Activated CD4-positive, CD25-positive, alpha-beta regulatory T cell treated with anti-CD3 and anti-CD28 coated beads, Interleukin-2, amount 50 U/mL, for 72 hours (primary cell): ENCODE measurements around the gene RRAS2.

ENCODE experiments used
- DNase-seq: peaks from one replicate; pipeline ENCODE4 v3.0.0; 2021

RRAS2 gene

DNA sequence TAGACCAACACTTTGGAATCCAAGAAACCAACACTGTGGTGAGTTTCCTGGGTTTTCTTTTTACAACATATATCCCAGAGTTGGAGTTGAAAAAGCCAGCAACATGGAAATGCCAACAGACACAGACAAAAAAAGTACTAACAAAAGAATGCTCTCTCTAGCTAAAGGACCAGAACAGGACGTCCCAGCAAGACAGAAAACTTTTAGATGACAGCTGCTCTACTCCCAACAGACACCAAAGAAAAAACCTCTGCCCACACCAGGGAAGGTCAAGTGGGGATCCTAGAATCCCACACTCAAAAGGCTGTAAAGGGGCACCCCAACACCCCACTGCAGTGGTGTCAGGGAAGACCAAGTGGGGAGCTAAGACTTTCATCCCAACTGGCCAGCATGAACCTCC is 23.3 kb downstream of the RRAS2 start:
- no peak for DNase-seq

DNA sequence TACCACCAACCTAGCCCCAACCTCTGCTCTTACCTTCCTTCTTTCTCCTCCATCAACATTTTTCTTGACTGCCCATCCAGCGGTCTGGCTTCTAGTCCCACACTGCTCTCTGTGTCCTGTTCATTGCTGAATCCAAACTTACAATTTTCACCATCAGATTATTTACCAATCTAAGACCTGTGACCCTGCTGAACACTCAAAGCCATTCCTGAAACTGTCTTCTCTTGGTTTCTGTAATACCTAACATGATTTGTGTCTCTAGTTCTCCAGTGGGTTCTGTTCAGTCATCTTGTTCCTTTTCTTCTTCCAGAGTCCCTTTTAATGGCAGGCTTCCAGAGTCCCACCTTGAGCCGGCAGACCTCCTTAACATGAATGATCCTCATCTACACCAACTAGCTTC is 24.1 kb downstream of the RRAS2 start:
- DNase-seq: no peak

DNA sequence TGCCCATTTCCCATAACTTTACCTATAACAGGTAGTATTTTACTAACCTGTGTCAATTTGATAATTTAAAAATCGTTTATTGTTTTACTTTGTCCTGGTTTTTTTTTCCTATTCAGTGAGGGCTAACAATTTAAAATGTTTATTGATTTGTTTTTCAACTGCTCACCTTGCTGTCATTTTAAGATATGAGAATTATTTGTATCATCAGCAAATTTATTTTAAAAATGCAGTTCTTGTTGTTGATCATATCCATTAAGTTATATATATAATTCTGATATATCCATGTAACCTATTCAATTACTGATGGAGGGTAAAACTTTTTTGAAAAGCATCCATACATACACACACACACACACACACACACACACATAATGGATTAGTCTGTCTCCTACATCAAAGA is 24.8 kb downstream of the RRAS2 start:
- no peak for DNase-seq

- DNase-seq: no peak
Observed at GRCh38 chr11:14331476-14332136, 27.4 kb downstream of the RRAS2 start.

DNA sequence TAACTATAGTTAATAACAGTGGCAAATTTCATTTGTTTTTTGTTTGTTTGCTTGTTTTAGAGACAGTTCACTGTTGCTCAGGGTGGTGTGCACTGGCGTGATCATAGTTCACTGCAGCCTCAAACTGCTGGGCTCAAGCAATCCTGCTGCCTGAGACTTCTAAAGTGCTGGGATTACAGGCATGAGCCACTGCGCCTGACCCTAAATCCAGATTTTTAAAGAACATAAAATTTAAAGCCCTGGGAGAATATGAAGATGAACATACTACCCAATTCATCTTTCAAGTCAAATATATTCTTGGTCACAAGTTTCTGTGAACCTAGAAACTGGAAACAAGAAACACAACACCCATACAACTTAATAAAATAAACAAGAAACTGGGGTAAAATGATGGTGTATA is 28.1 kb downstream of the RRAS2 start:
- no peak for DNase-seq

- no peak for DNase-seq
Observed at GRCh38 chr11:14329702-14330101, 29.3 kb downstream of the RRAS2 start.

GRCh38 chr11:14327116-14327515 is 31.9 kb downstream of the RRAS2 start:
- DNase-seq: no peak

- DNase-seq: no peak
Observed at GRCh38 chr11:14323118-14323676, 35.8 kb downstream of the RRAS2 start.

DNA sequence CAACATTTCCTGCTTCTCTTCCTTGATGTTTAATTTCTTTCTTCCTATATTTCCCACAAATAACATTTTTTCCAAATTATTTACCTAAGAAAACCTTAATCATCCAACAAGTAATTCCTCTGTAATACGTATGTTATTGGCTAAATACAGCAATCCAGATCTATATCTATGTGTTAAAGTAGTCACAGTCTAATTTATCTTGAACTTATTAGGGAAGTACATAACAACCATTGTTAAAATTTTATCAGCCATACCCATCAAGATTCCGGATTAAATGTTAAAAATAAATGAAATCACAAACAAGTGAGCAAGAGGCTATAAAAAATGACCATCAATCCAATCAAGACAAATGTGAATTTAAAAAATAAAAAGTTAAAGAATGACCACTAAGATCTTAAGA is 36.5 kb downstream of the RRAS2 start:
- no peak for DNase-seq

GRCh38 chr11:14320020-14320419 is 39.0 kb downstream of the RRAS2 start:
- DNase-seq: no peak

DNA sequence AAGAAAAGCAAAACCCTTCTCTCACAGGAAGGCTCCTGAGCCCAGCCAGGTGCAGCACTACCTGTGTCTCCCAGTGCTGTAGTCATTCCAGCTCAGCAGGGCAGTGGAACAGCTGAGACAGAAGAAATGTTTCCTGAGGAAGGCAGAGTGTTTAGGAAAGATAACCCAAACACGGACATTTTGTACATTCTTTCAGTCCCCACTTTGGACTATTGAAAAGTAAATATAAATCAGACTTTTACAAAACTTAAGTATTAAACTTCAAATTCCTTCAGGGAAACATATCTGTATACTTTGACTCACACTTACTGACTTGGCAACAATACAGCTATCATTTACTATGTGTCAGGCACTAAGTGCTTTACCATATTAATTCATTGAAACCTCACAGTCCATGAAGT is 40.4 kb downstream of the RRAS2 start:
- DNase-seq: no peak

DNA sequence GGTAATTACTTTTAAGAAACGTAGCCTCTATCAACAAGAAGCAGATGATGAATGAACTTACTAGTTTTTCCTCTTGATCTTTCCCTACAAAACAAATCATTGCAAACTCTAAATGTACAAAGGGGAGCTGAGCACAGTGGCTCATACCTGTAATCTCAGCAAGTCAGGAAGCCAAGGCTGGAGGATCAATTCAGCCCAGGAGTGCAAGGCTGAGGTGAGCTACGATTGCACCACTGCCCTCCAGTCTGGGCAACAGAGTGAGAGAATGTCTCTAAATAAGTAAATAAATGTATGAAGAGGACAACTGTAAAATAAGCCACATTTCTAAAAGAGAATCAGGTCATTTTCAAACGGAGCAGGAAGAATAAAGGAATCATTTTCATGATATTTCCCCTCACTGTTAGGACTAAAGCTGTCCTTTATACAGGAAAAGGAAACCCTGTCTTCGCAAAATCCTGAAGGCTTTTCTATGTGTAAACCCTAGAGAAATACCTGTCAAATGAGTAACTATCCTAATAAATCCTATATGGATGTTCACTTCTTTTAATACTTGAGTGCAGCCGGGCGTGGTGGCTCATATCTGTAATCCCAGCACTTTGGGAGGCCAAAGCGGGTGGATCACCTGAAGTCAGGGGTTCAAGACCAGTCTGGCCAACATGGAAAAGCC is 41.2 kb downstream of the RRAS2 start:
- DNase-seq: no peak

GRCh38 chr11:14315130-14315529 is 43.9 kb downstream of the RRAS2 start:
- no peak for DNase-seq

- DNase-seq: no peak
Observed at GRCh38 chr11:14314127-14314526, 44.9 kb downstream of the RRAS2 start.

DNA sequence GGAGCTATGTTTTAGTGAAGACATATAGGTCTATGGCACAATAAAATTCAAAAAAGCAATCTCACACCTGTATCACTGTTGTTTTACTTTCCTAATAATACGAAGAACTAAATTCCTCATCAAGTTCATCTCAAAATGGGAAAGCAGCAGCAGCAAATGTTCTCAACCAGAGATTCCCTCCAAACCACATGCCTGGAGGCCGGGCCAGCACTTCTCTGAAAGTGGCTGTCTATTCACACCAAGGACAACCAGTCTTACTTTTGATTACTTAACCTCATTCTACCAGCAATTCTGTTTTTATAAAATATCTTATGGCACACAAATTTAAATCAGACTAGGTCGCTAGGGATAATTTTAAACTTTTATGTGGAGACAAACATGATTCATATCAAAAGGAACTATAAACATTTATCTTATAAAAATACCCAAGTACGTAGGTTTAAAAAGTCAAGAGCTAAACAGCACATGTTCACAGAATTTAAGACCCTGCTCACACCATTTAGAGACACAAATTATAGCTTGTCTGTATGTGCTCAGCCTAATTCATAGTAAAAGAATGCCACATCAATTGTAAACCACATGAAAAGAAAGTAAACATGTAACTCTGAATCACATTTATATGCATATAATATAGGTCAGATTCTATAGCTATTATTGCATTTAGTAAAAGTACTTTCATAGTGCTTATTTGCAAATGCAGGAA is 46.1 kb downstream of the RRAS2 start:
- DNase-seq: no peak

DNA sequence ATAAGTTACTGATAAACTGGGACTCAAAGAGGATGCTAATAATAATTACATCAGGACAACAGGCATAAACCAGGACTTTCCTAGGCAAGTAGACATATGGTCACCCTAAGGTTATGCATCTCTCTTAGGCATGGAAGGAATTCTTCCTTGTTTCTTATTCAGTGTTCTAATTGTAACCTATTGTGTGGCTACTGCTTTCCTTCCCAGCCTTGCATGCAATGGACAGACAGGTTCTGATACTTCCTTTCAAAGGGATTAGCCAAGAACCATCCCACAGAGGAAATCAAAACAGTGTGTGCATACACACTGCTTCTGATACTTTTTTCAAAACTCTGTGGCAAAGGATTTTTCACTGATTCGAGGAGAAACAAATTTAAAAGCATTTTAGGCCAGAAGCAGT is 48.3 kb downstream of the RRAS2 start:
- DNase-seq: no peak

GRCh38 chr11:14309425-14310192 is 49.4 kb downstream of the RRAS2 start:
- DNase-seq: no peak

- DNase-seq: no peak
Observed at GRCh38 chr11:14308897-14309387, 50.0 kb downstream of the RRAS2 start.

DNA sequence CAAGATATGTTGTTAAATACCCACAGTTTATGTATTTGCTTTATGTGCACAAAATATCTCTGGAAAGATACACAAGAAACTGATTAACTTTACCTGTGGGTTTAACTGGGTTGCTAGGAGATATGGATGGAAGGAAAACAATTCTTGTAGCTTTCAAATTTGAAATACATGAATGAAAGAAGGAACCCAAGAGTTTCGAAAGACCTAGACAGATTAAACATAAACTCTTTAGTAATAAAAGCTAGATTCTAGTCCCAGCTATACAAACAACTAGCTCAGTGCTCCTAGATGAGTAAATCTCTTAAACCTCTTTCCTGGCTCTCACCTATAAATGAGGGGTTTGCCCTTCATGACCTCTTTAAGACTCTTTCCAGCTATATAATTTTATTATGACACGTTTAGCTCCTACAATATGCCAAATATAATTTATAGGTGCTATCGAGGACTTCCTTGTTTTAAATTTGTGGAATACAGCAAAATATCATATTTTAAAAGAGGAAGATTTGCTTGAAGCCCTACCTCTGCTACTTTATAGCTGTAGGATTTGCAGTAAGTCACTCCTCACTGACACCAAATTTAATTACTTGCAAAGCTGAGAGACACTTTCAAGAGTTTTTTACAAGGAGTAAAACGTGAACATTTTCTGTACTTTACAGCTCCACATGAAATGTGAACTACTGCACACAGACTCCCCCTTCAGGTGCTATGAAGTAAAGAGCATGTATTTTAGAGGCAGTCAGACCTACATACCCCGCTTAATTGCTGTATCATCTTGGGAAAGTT is 50.7 kb downstream of the RRAS2 start:
- no peak for DNase-seq

GRCh38 chr11:14306481-14306880 is 52.5 kb downstream of the RRAS2 start:
- DNase-seq: no peak

- DNase-seq: no peak
Observed at GRCh38 chr11:14305649-14306048, 53.3 kb downstream of the RRAS2 start.

DNA sequence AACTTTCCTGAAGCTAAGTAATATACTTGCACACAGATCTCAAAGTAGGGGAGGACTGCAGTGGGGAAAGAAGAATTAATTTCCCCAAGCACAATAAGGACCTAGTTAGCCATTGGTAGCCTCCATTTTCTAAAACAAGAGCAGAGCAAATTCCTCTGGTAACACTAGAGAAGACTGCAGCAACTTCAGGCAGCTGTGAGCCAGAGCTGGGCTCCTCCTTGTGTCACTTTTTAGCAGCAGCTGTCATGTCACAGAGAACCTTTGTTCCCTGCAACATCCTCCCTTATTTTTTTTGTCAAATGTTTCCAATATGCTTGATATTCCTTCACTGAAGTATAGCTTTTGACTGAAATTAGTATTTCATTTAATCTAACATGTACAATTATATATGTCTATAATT is 54.4 kb downstream of the RRAS2 start:
- DNase-seq: no peak
